Stimulated activated CD4-positive, alpha-beta T cell treated with anti-CD3 and anti-CD28 coated beads, Interleukin-2, amount 100 ng/mL, for 48 hours (primary cell): ENCODE data around the gene NYAP2.

Experiments used
- DNase-seq, 2 donors: peaks; one replicate each; pipeline ENCODE4 v3.0.0-alpha.2; 2020

NYAP2 gene

DNA sequence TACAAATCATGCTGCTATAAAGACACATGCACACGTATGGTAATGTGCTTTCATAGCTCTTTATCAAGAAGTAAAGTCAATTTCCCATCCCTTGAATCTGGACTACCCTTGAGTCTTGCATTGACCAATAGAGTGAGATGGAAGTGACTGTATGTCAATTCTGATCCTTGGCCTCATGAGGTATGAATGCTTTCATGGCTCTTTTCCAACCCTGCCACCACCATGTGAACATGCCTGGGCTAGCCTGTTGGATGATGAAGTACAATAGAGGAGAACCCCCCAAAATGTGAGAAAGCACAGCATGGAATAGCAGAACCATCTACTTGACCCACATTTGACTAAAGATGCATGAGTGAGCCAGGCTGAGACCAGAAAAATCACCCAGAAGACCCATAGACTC lies 237.0 kb downstream of the NYAP2 start:
- DNase-seq, result no peak

DNA sequence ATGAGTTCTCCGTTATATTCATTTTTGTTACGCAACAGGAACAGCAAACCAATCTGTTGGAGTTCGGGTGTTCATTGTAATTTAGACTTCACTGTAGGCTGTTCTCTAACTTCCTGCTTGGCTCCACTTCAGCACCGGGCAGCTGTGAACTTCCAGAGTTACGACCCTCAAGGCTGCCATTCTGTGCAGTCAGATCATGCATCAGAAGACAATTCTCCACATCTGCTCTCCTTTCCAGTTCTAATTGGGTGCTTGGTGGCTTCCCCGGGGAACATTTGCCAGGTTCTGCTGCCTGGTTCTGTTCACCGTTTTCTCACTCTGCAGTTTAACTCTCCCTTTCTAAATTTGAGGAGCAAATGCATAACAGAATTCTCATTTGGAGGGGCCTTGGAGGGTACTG lies 237.7 kb downstream of the NYAP2 start:
- no peak for DNase-seq

DNA sequence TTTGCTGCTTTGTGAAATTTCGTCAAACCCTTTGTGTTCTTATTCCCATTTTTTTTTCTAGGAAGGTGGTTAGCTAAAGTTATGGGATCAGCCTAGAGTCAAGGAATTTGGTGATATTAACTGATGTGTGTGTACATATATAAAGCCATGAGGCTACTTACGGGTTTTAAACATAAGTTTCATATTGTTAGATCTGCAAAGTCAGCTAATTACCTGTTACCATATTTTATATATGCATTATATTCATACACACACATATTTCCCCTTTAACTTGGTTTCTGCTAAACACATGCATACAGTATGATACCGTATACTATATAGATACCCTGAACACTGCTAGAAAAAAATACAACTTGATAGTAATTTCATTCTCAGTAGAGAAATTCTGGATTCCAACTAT lies 241.0 kb downstream of the NYAP2 start:
- DNase-seq, result no peak

DNA sequence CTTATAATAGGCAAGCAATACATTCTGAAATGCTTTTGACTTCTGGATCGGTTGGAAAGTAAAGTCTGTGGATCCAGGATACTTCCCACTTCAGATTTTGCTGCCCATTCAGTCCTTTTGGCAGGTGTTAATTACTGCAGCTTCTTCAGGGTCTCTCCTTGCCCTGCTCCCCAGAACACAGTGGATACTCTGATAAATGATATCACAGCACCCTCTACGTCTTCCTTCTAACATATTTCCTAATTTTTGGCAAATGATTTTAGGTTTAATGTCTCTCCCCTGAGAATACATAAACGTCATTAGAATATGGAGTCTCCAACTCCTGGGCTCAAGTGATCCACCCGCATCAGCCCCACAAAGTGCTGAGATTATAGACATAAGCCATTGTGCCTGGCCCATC lies 249.8 kb downstream of the NYAP2 start:
- no peak for DNase-seq

DNA sequence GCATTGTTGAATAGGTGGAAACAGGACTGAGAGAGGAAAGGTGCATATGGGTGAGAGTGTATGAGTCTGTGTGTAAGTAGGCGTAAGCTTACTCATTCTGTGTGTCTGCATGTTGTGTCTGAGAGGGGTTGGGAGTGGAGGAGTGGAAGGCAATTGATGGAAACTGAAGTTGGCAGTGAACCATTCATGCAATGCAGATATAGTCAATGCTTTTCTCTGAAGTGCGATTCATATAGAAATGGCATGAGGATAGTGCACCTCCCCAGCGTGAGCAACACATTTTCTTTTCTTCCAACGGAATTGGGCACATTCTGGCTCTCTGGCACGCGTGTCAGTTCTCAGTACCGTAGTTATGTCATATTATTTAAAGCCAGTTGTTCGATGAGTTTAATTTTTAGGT lies 250.5 kb downstream of the NYAP2 start:
- DNase-seq, result no peak

DNA sequence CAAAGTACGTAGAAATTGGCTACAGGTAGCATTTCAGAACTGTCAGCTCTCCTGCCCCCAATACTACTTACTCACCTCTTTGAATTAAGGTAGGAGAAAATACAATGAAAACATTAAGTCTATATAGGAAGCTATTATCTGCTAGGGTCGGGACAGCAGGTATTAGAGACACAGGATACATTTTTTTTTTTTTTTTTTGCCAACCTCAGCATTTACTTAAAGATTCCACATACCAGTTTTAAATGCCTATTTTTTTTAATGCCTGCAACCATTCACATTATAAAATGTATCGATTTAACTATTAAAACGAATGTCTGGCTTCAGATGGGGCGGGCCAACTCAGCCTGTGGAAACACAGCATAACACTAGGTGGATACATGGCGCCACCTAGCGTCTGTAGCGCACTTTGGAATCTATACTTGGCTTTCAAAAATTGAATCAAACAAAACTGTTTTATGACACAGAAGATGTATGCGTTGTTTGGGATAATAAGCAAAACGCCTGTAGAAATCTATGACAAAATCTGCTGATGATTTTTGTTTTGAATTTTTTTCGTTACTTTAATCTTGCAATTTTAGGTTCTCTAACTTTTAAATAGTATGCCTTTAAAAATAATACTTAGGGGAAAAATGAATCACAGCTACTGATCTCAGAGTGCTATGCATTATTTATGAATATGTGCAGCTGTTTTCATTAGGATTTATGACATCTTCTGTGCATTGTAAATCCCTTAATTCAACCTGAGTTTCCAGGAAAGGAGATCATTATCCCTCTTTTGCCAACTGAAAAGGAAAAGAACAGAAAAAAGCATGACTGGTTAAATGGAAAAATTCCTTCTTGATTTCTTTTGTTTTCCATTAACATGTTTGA lies 261.0 kb downstream of the NYAP2 start:
- peak; percentile 79 to 81 for DNase-seq

DNA sequence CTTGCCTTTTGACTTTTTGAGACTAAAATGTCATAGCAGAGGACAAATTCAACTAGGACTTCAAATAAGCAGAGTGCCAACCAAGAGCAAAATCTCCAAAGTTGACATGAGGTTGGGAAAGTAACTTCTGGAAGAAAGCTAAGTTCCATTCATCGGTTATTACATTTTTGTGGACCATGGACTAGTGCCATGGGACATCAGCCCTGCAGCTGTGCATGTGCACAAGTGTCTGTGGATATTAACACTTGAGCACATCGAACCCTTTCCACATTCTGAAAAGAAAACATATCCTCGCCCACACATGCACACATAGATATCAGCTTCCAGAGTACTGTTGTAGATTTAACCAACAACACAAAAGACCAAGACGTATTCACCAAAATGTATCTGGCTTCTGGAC lies 262.6 kb downstream of the NYAP2 start:
- no peak for DNase-seq

DNA sequence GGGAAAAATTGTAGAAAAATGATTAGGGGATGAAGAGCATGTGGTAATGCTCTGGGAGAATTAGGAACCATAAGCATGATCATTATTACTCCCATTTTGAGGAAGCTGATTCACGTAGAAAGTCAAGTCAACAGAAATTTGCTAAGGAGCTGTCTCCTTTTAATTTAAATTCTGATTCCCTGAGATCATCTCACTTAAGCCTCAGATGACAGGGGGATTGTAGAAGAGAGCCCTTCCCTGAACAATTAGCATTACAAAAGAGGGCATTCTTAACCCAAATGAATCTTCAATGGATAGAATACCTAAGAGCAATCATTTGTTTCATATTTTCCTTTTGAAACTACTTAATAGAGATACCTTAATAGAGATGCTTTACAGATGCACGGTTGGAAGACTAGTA lies 267.9 kb downstream of the NYAP2 start:
- no peak for DNase-seq

DNA sequence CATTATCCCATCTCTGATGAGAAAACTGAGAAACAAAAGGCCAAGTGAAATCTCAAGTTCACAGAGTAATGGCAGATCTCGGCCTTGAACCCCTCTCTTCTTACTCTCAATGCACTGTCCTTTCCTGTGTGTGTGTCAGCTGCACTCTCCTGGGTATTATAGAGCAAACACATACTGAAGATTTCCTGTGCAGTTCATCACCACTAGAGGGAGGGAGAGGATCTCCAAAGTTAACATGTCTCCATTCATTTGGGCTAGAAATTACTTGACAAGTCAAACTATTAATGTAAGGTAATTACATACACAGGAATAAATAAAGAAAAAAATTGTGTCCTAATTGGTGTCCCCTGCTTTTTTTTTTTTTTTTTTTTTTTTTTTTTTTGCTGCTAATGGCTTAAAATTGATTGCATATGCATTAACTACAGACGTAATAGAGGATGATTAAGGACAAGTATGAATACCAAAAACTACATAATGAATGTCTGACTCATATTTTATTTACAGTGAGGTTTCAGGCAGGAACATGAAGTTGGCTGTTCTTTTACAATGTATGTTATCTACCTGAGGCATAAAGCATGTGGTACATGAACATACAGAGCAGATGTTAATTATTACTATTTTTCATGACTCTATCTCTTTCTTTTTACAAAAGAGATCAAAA lies 269.2 kb downstream of the NYAP2 start:
- peak in 1 of 2 donors; percentile 2 for DNase-seq

DNA sequence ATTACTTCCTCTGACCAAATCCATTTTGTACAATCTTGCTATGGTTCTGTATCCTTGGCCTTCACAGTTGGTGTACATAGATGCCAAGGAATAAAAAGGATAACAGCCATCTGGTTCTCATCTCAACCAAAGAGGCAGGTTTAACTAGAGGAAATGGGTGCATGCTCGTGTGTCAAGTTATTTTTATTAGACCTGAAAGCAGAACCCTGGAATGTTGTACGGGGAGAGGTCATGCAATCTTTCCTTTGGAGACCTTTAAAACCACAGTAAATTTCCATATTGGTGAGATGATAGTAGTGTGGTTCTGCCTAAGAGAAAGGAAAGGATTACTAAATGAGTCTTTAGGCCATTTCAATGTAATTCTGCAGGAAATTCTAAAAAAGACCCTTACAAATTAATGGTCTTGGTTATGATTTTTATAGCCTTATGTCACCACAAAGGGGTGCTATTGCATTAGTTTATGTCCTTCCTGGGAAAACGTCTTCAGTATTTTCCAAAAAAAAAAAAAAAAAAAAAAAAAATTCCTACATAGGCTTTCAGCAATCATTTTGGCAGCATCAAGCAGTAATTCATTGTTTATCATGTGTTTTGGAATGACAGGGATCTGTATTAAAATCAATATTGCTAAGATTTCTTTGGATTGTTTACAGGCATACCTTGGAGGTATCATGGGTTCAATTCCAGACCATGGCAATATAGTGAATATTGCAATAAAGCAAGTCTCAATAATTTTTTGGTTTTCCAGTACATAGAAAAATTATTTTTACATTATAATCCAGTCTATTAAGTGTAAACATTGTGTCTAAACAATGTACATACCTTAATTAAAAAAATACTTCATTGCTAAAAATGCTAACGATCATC lies 270.8 kb downstream of the NYAP2 start:
- no peak for DNase-seq

DNA sequence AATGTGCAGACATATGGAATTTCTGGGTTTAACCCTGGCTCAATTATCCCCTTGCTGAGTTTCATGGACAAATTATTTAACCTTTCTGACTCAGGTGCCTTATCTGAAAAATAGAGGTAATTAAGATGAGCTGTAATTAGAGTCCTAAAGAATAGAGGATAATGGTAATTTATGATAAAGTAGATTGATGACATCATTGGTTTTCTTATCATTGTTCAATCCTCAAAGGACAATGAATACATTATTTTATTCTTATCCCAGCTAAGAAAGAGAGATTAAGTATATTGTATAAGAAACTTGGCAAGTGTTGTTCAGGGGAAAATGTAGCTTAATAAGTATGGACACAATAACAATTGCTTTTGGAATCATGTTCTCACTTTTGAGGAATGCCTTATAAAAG lies 279.3 kb downstream of the NYAP2 start:
- DNase-seq, result no peak

DNA sequence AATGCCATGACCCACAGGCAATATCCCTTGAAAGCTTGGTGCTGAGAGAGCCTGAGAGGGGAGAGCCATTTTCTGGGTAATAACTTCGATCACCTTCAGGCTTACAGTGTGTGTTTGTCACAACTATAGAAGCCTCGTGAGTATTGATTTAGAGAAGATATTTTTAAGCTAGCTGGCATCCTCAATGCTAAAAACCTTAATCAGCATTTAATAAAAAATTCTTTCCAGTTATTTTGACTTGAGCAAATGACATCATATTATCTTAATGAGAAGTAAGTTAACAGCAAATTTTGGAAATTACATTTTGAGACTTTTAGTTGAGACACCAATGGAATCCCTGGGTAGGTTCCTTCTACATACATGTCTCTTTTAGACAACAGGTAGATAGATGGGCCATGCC lies 283.7 kb downstream of the NYAP2 start:
- DNase-seq, result no peak

DNA sequence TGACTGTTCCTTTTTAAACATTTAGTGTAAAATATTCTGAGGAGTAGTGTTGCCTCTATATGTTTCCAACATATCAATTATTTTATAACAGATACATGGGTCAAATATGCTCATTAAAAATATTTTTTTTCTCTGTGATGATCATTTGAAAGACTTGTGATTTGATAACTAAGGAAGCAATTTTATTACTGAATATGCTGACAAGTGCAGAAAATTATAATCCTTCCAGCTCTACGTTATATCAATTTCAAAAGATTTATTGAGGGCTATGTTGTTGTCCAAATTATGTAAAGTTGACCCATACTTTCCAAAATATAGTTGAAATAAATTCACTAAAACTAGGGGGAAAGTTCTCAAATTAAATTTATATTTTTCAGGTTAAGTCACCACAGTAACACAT lies 290.6 kb downstream of the NYAP2 start:
- no peak for DNase-seq

DNA sequence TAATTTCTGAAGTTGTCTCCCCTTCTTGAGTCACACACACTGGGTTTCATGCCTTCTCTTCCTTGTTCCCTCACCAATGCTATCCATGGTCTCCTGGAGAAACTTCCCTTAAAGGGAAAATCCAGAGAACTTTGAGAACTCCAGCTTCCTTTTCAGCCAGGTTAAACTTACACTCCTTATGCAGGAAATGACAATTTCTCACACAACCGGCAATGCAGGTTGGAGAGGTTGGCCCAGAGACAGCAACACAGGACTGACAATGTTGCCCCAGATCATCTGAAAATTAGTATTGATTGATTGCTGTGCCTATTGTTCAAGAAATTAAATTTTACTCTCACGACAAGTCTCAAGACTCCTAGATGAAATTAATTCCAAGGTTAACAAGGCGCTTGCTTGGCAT lies 292.2 kb downstream of the NYAP2 start:
- no peak for DNase-seq

DNA sequence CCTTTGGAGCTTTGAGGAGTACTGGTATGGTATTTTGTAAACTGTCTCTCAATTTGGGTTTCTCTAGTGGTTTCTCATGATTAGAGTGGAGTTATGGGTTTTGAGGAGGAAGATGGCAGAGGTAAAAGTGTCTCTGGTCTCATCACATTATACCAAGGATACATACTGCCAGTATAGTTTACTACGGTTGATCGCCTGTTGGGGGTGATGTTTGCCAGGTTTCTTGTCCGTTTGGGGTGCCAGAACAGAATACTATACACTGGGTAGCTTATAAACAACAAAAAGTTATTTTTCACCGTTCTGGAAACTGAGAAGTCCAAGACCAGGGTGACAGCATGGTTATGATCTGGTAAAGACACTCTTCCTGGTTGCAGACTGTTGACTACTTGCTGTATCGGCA lies 293.7 kb downstream of the NYAP2 start:
- DNase-seq, result no peak

DNA sequence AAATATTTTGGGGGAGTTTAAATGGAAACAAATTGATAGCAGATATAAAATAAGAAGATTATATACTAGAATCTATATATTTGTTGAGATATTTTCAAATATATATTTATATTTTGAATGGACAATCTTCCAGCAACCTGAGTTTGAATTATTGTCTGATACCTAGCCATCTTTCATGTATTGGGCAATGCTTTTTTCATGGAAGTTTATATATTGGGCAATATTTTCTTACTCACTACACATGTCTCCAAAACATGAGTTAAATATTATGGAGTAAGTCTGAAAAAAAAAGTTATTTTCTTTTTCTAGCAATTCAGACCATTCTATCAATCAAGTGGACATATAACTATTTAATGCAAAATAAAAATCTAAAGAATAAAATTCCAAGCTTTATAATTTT lies 295.2 kb downstream of the NYAP2 start:
- DNase-seq, result no peak

DNA sequence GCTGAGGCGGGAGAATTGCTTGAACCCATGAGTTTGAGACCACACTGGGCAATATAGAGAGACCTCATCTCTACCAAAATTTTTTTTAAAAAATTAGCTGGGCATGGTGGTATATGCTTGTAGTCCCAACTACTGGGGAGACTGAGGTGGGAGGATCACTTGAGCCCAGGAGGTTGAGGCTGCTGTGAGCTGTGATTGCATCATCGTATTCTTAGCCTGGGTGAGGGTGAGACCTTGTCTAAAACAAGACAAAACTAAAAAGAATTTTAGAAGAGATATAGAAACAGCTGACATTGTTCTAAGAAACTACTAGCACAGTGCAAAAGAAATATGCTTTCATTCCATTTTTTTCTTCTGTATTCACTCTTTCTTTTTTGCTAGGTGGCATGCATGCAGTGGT lies 298.4 kb downstream of the NYAP2 start:
- no peak for DNase-seq
